ENCODE results near the gene EDAR.

EDAR gene

GRCh38 chr2:108949316-108950239 is 39.4 kb downstream of the EDAR start:
- H3K36me3 ChIP-seq (ENCODE audit: control insufficient read depth, insufficient read depth, low read length): no peaks in the 10 kb centered on the region
- no peaks in the 10 kb centered on the region for H3K4me1 ChIP-seq
- no peak overlapping the region for H3K4me2 ChIP-seq (ENCODE audit: low read length)
- no peaks in the 10 kb centered on the region for H3K79me2 ChIP-seq
- no peak overlapping the region for H2AFZ ChIP-seq
- no peak overlapping the region for H3K9ac ChIP-seq
- H3K9me3 ChIP-seq (ENCODE audit: control insufficient read depth, low read length): no peaks in the 10 kb centered on the region
- no peaks in the 10 kb centered on the region for H3K27me3 ChIP-seq (ENCODE audit: control insufficient read depth, insufficient read depth, low read length)
- no peak overlapping the region for H3K4me3 ChIP-seq (ENCODE audit: low read depth, low read length)
- TF ChIP-seq CTCF (IDR thresholded peaks at IDR 0.05): no peak
- no peak overlapping the region for H3K27ac ChIP-seq

- no peaks in the 10 kb centered on the region for H3K4me1 ChIP-seq
- no peak overlapping the region for H3K9ac ChIP-seq
- H3K36me3 ChIP-seq (ENCODE audit: control insufficient read depth, insufficient read depth, low read length): no peaks in the 10 kb centered on the region
- TF ChIP-seq CTCF (IDR thresholded peaks at IDR 0.05): no peak
- H3K27me3 ChIP-seq (ENCODE audit: control insufficient read depth, insufficient read depth, low read length): no peaks in the 10 kb centered on the region
- H3K79me2 ChIP-seq: no peaks in the 10 kb centered on the region
- no peak overlapping the region for H3K4me3 ChIP-seq (ENCODE audit: low read depth, low read length)
- H2AFZ ChIP-seq: no peak overlapping the region
- no peak overlapping the region for H3K4me2 ChIP-seq (ENCODE audit: low read length)
- H3K27ac ChIP-seq: no peak overlapping the region
- H3K9me3 ChIP-seq (ENCODE audit: control insufficient read depth, low read length): no peaks in the 10 kb centered on the region
Observed at GRCh38 chr2:108947271-108947907, 41.6 kb downstream of the EDAR start.

GRCh38 chr2:108946442-108946841 is 42.6 kb downstream of the EDAR start:
- Histone ChIP-seq H3K4me1 (no peaks in the 10 kb centered on the region), H3K79me2 (no peaks in the 10 kb centered on the region), H3K27me3 (ENCODE audit: control insufficient read depth, insufficient read depth, low read length) (no peaks in the 10 kb centered on the region), H3K9ac (no peak overlapping the region), H3K27ac (no peak overlapping the region), H3K4me2 (ENCODE audit: low read length) (no peak overlapping the region), H2AFZ (no peak overlapping the region), H3K4me3 (ENCODE audit: low read depth, low read length) (no peak overlapping the region), H3K9me3 (ENCODE audit: control insufficient read depth, low read length) (no peaks in the 10 kb centered on the region), H3K36me3 (ENCODE audit: control insufficient read depth, insufficient read depth, low read length) (no peaks in the 10 kb centered on the region)
- TF ChIP-seq CTCF (IDR thresholded peaks at IDR 0.05): no peak

- H3K4me3 ChIP-seq (ENCODE audit: low read depth, low read length): no peak overlapping the region
- H3K79me2 ChIP-seq: no peaks in the 10 kb centered on the region
- no peaks in the 10 kb centered on the region for H3K27me3 ChIP-seq (ENCODE audit: control insufficient read depth, insufficient read depth, low read length)
- no peaks in the 10 kb centered on the region for H3K36me3 ChIP-seq (ENCODE audit: control insufficient read depth, insufficient read depth, low read length)
- H2AFZ ChIP-seq: no peak overlapping the region
- no peaks in the 10 kb centered on the region for H3K4me1 ChIP-seq
- no peaks in the 10 kb centered on the region for H3K9me3 ChIP-seq (ENCODE audit: control insufficient read depth, low read length)
- no peak overlapping the region for H3K9ac ChIP-seq
- no peak overlapping the region for H3K27ac ChIP-seq
- no peak for TF ChIP-seq CTCF (IDR thresholded peaks at IDR 0.05)
- no peak overlapping the region for H3K4me2 ChIP-seq (ENCODE audit: low read length)
Observed at GRCh38 chr2:108945969-108946368, 43.1 kb downstream of the EDAR start.

All from parathyroid adenoma (tissue), 2 donors.